GM23338 (cell line): ENCODE results near the gene UBE2G2. TPM values are rescaled to one million over a fixed set of nuclear protein-coding genes. Genes with fewer than 3 reads are reported as not detected.

ENCODE experiments used
- ATAC-seq: fragments of 200-7000 bp; cut with Tn5 transposase; 3 replicates; pipeline ENCODE4 v1.9.1; 2020
- DNase-seq: peaks from one replicate; pipeline ENCODE4 v3.0.0-alpha.2; 2015; ENCODE audit warnings: low spot score
- H2AFZ ChIP-seq: fragments of 200-600 bp; sonication (generic); 2 replicates; pipeline ENCODE4 v1.8.0; 2016; ENCODE audit warnings: antibody characterized with exemption, mild to moderate bottlenecking, moderate library complexity
- H3F3A ChIP-seq: fragments of 200-600 bp; sonication (generic); replicated peaks from 2 replicates; pipeline ENCODE4 v1.8.0; 2017; ENCODE audit warnings: antibody characterized with exemption, mixed run types, low read depth
- H3K27ac ChIP-seq: fragments of 200-600 bp; sonication (generic); 2 replicates; pipeline ENCODE4 v1.6.1; 2016; ENCODE audit warnings: low read depth
- H3K27me3 ChIP-seq: fragments of 200-600 bp; sonication (generic); 2 replicates; pipeline ENCODE4 v1.8.0; 2016; ENCODE audit warnings: mild to moderate bottlenecking, mixed run types, moderate library complexity; ENCODE audit not compliant: insufficient read depth
- H3K36me3 ChIP-seq: fragments of 200-600 bp; sonication (generic); 2 replicates; pipeline ENCODE4 v1.8.0; 2016; ENCODE audit warnings: mild to moderate bottlenecking; ENCODE audit not compliant: insufficient read depth
- H3K4me1 ChIP-seq: fragments of 200-600 bp; sonication (generic); 2 replicates; pipeline ENCODE4 v1.8.0; 2016; ENCODE audit warnings: mild to moderate bottlenecking, moderate library complexity; ENCODE audit not compliant: insufficient read depth
- H3K4me2 ChIP-seq: fragments of 200-600 bp; sonication (generic); 2 replicates; pipeline ENCODE4 v1.7.1; 2017; ENCODE audit warnings: mixed run types
- H3K4me3 ChIP-seq: fragments of 200-600 bp; sonication (generic); 2 replicates; pipeline ENCODE4 v1.6.1; 2016; ENCODE audit warnings: mixed run types
- H3K79me2 ChIP-seq: fragments of 200-600 bp; sonication (generic); replicated peaks from 2 replicates; pipeline ENCODE4 v1.8.0; 2017; ENCODE audit warnings: mild to moderate bottlenecking; ENCODE audit not compliant: insufficient read depth
- H3K9me2 ChIP-seq: fragments of 200-600 bp; sonication (generic); 2 replicates; pipeline ENCODE4 v1.8.0; 2017; ENCODE audit not compliant: insufficient read depth
- H4K20me1 ChIP-seq: fragments of 200-600 bp; sonication (generic); replicated peaks from 2 replicates; pipeline ENCODE4 v1.8.0; 2017; ENCODE audit warnings: mild to moderate bottlenecking; ENCODE audit not compliant: insufficient read depth
- H3K27ac Mint-ChIP-seq: 2 replicates; pipeline ENCODE4 v1.8.0; 2020; ENCODE audit warnings: inconsistent platforms, mild to moderate bottlenecking, moderate library complexity, mixed read lengths
- H3K27me3 Mint-ChIP-seq: 3 replicates; pipeline ENCODE4 v1.8.0; 2022; ENCODE audit warnings: low read depth, mild to moderate bottlenecking, moderate library complexity, mixed read lengths, inconsistent platforms; ENCODE audit not compliant: insufficient read depth, poor library complexity
- H3K36me3 Mint-ChIP-seq: 3 replicates; pipeline ENCODE4 v1.8.0; 2021; ENCODE audit warnings: low read depth, mild to moderate bottlenecking, inconsistent platforms, moderate library complexity, mixed read lengths
- H3K4me1 Mint-ChIP-seq: 3 replicates; pipeline ENCODE4 v1.8.0; 2020; ENCODE audit warnings: mild to moderate bottlenecking, inconsistent platforms, mixed read lengths
- H3K4me3 Mint-ChIP-seq: 3 replicates; pipeline ENCODE4 v1.8.0; 2021; ENCODE audit warnings: moderate library complexity, mild to moderate bottlenecking, inconsistent platforms, mixed read lengths
- H3K9me3 Mint-ChIP-seq: 3 replicates; pipeline ENCODE4 v1.8.0; 2020; ENCODE audit warnings: moderate library complexity, mild to moderate bottlenecking, inconsistent platforms, mixed read lengths
- CREB1 ChIP-seq: fragments of 250-450 bp; sonication (Bioruptor Pico); IDR thresholded peaks from 2 replicates; pipeline ENCODE4 v1.5.0; 2020; ENCODE audit warnings: low read depth, mild to moderate bottlenecking, moderate library complexity
- CTCF ChIP-seq, 2 experiments: fragments of 200-600 bp in 1 of 2; sonication (generic) in 1 of 2; conservative IDR thresholded peaks; 2 replicates each; pipeline versions ENCODE4 v1.5.1 to v1.6.1; 2016 to 2017; ENCODE audit warnings: antibody characterized with exemption in 2 of 2, low read depth in 2 of 2, mild to moderate bottlenecking in 2 of 2, moderate library complexity in 1 of 2
- ETS1 ChIP-seq: IDR thresholded peaks from 2 replicates; pipeline ENCODE4 v1.6.1; 2016; ENCODE audit warnings: antibody characterized with exemption
- EZH2 ChIP-seq: fragments of 200-600 bp; sonication (generic); IDR thresholded peaks from one replicate; pipeline ENCODE4 v1.8.0; 2017; ENCODE audit warnings: antibody characterized with exemption, mild to moderate bottlenecking, low read depth; ENCODE audit not compliant: unreplicated experiment
- JUNB ChIP-seq: IDR thresholded peaks from one replicate; pipeline ENCODE4 v1.6.1; 2016; ENCODE audit warnings: antibody characterized with exemption; ENCODE audit not compliant: unreplicated experiment
- REST ChIP-seq: IDR thresholded peaks from one replicate; pipeline ENCODE4 v1.6.1; 2018; ENCODE audit warnings: antibody characterized with exemption; ENCODE audit not compliant: unreplicated experiment
- STAT1 ChIP-seq: IDR thresholded peaks from one replicate; pipeline ENCODE4 v1.6.1; 2016; ENCODE audit warnings: antibody characterized with exemption; ENCODE audit not compliant: unreplicated experiment
- ZNF114 ChIP-seq: fragments of 250-450 bp; sonication (Bioruptor Pico); IDR thresholded peaks from 2 replicates; pipeline ENCODE4 v1.5.0; 2020; ENCODE audit warnings: mild to moderate bottlenecking, moderate library complexity
- ZNF331 ChIP-seq: fragments of 250-450 bp; sonication (Bioruptor Pico); IDR thresholded peaks from 2 replicates; pipeline ENCODE4 v1.5.0; 2020; ENCODE audit warnings: low read depth, mild to moderate bottlenecking, moderate library complexity
- ZNF462 ChIP-seq: fragments of 250-450 bp; sonication (Bioruptor Pico); IDR thresholded peaks from 2 replicates; pipeline ENCODE4 v1.5.0; 2020; ENCODE audit warnings: mild to moderate bottlenecking, moderate library complexity
- polyA plus RNA-seq: library from polyadenylated mRNA; unstranded; fragments of >200 nt; fragmentation: Nextera tagmentation; extraction: Ambion mirVana; gene quantifications from 2 replicates; pipeline ENCODE4 v1.2.1, GENCODE V29; 2016
- total RNA-seq: library from RNA; depleted of rRNA; stranded (reverse); fragments of >200 nt; shearing (Covaris generic); gene quantifications from 2 replicates; pipeline ENCODE4 v1.2.3, GENCODE V29; 2014

UBE2G2 gene
- total and polyA plus RNA-seq, 2 experiments from 2014 or later, result 66.4 to 100 TPM

GRCh38 chr21:44720170-44720569 is 81.5 kb downstream of the UBE2G2 start:
- peaks cover 23% of the 10 kb centered on the region for H3K27me3 ChIP-seq
- no peak overlapping the region for H3K4me3 Mint-ChIP-seq
- peaks cover 27% of the 10 kb centered on the region for H3K4me1 Mint-ChIP-seq
- 0 out of 2 replicates have a peak, but pooled peaks cover 3% of the 10 kb centered on the region for H3K9me2 ChIP-seq
- peaks cover 28% of the 10 kb centered on the region for H3K27me3 Mint-ChIP-seq
- no peaks in the 10 kb centered on the region for H3K36me3 Mint-ChIP-seq
- 0 out of 2 replicates have a peak, but pooled peaks cover 7% of the 10 kb centered on the region for H3F3A ChIP-seq
- H2AFZ ChIP-seq, result no peak overlapping the region
- no peak overlapping the region for H3K27ac Mint-ChIP-seq
- H3K4me2 ChIP-seq, result no peak overlapping the region
- no peaks in the 10 kb centered on the region for H4K20me1 ChIP-seq
- H3K4me1 ChIP-seq, result peaks cover 22% of the 10 kb centered on the region
- H3K27ac ChIP-seq, result no peak overlapping the region
- H3K36me3 ChIP-seq, result no peaks in the 10 kb centered on the region
- no peak overlapping the region for H3K4me3 ChIP-seq
- H3K79me2 ChIP-seq, result no peaks in the 10 kb centered on the region
- TF ChIP-seq REST (no peak), ZNF462 (CRISPR knock-in tag) (no peak), ETS1 (no peak), JUNB (no peak), CREB1 (CRISPR knock-in tag) (no peak), EZH2 (no peak), ZNF331 (CRISPR knock-in tag) (no peak), ZNF114 (CRISPR knock-in tag) (no peak), CTCF (conservative IDR thresholded peaks at IDR 0.05; ENCODE audit: low read depth in 2 of 2) (no peak), STAT1 (no peak)
- DNase-seq (no peak), ATAC-seq (no peak)
- peaks cover 3% of the 10 kb centered on the region; the same call in 1 of the 3 replicates for H3K9me3 Mint-ChIP-seq
